Activated T-cell treated with anti-CD3 and anti-CD28 coated beads for 24 hours (primary cell): ENCODE results near the gene REX1BD.
A peak's percentile ranks its signal among the peaks of the same experiment; 100 is the strongest.
"Not testable (repeated sequence)": the region's sequence is repeated elsewhere in the genome, so short reads cannot be mapped to it uniquely, and the experiment has no call there.

Source experiments
- DNase-seq: peaks from one replicate; pipeline ENCODE4 v3.0.0-alpha.2; 2020; ENCODE audit warnings: low read depth

The REX1BD gene

DNA sequence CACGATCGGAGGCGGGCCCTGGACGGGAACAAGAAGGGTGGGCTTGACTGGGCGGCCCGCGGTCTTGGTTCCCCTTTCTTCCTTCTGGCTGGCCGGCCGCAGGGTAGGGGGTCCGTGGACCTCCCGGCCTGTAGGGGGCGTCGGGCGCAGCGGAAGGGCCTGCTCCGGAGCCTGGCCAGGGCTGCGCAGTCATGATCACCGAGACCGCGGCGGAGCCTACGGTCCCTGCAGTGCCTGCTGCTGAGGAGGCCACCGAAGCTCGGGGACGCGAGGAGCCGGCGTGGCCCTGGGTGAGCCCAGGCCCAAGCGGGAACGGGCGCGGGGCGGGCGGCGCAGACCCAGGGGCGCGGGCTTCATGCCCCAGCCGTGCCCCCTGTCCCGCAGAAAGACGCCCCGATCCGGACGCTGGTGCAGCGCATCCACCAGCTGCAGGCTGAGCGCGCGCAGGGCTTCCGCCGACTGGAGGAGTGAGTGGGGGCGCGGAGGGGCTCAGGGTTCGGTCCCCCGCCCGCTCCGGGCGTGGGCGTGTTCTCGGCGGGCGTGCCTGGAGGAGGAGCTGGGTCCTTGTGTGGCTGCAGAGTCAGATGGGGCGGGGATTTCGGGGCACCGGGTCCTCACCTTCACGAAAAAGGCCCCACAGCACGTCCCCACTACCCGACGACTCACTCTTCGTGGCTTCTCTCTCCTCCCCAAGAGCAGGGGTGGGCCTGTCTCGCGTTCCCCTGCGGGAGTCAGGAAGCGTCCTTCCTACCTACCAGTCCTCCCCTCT lies at the start of gene REX1BD:
Gene REX1BD, plus strand, starts transcription at position 188 of the 769 bp plus-strand sequence. Its CDS starts 4 bp downstream, at position 192.
- peak; percentile 85 for DNase-seq

DNA sequence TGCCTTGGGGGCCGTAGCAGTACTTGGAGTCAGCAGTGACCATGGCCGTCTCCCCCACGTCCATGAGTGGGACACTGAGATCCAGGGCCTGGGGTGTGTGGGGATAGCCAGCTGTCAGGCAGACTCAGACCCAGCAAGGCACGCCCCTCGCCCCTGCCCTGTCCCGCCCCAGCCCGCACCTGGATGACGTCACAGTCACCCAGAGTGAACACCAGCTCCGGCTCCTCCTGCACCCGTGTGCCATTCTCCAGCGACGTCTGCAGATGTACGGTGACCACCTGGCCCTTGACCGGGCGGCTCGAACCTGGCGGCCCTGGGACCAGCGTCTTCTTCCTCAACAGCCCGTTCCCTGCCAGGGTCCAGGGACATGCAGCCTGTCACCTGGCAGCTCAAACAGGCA lies 49.2 kb upstream of the REX1BD start:
- no peak for DNase-seq

DNA sequence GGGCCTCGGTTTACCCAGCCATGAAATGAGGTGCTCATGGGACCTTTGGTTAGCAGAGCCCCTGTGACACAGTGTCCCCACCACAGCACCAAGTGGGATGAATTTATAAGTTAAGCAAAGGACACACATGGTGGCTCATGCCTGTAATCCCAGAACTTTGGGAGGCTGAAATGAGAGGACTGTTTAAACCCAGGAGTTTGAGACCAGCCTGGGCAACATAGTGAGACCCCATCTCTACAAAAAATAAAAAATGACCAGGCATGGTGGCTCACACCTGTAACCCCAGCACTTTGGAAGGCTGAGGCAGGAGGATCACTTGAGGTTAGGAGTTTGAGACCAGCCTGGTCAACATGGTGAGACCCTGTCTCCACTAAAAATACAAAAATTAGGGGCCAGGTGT lies 48.4 kb upstream of the REX1BD start:
- not testable (repeated sequence) for DNase-seq

DNA sequence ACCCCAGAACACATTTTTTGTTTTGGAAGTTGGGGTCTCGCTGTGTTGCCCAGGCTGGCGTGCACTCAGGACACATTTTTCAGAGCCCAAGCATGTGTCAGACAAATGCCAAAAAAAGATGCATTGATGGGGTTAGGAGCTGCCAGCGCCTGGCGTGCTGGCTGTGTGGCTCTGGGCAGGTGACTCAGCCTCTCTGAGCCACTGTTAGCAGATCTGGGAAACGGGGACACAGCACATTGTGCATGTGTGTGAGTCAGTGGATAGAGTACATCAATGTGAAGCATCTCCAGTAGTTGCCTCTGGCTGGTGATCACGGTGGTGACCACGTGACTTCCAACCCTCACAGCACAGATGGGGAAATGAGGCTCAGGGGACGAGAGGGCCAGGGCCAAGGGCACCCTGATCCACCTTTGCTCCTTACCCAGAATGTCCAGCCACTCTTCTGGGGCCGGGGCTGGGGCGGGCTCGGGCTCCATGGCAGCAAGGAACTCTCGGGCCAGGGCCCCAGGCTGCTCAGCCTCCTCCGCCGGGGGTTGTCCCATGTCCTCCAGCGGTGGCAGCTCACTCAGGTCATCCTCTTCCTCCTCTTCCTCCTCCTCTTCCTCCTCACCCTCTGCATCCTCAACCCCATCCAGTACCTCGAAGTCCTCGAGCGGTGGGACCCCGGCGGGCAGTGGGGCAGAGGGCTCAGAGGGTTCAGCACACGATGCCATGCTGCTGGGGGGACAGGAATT lies 47.2 kb upstream of the REX1BD start:
- no peak for DNase-seq

DNA sequence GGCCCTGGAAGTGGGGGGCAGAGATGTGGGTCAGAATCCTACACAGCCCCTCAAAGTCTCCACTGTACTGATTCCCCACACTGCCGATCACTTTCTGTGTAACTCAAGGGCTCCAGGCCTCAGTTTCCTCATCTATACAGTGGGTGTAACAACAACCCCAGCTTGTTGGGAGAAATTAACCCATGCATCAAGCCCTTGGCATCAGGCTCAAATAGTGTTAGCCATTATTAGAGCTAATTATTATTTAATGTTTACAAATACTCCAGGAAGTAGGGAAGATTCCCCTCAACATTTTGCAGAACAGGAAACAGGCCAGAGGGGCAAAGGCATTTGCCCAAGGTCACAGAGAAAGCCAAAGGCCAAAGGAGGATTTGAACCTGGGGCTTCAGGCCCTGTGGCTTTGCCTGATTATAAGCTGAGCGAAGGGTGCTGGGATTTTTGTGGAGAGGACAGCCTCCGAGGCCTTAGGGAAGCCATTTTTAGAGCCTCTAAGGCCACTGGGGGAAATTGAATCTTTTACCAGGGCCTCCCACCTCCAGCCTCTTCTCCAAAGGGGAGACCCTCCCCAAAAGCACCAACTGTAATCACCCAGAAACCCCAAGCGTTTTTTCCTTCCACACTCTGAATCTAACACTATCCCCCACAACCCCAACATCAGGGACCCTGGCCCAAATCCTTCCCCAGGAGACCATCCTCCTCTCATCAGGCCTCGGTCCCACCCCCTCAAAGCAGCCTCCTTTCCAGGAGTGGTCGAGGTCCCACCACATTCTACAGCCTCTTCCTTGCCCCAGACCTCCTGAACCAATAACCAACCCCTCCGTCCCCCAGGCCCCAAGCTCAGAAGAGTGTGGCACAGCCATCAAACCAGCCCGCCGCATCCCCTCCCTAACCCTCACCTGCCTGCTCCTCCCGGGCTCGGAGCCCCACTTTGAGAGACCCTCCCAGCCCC lies 46.3 kb upstream of the REX1BD start:
- DNase-seq = no peak

DNA sequence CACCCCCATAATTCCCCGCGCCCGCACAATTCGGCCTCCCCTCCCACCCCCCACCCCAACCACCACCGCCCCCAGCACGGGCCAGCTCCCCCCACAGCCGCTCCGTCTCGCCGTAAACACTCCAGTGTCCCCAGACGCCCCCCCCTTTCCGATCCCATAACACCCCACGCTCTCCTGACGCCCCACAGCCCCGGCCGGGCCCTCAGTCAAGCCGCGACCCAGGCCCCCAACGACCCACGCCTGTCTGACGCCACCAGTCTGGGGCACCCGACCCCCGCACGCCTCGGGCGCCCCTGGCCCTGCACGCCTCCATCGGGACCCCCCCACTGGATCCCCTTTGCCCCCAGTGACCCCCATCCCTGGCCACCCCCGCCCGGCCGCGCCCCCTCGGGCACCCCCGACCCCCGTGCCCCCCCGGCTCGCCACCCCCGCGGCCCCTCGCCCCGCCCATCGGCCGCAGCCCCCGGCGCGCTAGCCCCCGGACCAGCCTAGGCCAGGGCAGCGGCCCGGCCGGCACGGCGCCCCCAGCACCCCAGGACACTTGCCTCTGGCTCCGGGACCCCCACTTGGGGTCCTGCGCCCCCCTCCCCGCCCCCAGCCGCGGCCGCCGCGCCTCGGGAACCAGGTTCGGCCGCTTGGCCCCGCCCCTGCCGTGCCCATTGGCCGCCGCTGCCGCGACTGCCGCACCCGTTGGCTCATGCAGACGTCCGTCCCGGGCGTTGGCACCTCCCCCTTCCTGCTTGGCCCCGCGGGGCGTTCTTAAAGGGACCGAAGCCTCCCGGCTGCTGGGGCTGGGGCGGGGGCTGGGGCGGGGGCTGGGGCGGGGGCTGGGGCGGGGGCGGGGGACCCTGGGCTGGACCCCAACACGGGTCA lies 45.4 kb upstream of the REX1BD start, which contains the start of gene FKBP8:
Gene FKBP8, minus strand, starts transcription at position 633 of the 873 bp plus-strand sequence. CDS start 1,603 bp downstream, outside the sequence.
- peak; percentile 92 for DNase-seq

DNA sequence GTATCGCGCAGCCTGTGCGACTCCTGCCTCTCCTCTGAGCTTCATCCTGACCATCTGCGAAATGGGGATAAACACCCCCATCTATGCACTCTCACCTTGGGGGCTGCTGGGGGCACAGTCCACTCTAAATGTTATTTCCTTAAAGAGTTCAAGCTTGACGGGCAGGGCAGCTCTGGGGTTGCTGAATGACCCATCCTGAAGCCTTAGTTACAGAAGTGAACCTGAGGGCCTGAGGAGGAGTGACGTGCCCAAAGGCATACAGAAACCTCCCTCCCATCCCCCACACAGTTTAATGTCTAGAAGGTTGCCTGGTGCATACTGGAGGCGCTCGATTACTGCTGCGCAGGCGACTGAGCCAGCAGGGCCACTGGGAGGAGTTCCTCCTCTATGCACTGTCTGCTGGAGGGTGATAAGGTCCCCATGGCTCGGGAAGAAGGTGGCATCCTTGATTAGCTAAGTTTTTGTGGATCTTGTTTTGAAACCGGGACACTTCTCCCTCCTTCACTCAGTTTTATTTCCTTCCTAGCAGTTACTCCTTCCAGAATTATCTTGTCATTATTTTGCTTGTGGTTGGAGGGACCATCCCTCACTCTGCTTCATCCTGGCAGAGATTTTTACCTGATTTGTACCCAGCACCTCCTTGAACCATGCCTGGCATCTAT lies 44.7 kb upstream of the REX1BD start:
- DNase-seq = peak; percentile 71

DNA sequence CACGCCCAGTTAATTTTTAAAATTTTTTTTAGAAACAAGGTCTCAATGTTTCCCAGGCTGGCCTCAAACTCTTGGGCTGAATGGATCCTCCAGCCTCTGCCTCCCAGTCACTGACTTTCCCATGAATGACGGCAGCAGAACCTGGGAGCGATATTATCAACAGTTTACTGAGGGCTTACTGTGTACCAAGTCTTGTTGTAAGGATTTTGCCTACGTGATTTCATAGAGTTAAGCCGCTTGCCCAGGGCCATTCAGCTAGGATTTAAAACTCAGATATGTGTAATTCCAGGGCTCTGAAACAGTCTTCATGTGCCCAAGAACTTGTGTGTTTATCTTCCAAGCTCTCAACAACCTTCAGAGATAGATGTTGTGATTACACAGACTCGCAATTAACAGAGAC lies 37.0 kb upstream of the REX1BD start:
- DNase-seq = no peak

DNA sequence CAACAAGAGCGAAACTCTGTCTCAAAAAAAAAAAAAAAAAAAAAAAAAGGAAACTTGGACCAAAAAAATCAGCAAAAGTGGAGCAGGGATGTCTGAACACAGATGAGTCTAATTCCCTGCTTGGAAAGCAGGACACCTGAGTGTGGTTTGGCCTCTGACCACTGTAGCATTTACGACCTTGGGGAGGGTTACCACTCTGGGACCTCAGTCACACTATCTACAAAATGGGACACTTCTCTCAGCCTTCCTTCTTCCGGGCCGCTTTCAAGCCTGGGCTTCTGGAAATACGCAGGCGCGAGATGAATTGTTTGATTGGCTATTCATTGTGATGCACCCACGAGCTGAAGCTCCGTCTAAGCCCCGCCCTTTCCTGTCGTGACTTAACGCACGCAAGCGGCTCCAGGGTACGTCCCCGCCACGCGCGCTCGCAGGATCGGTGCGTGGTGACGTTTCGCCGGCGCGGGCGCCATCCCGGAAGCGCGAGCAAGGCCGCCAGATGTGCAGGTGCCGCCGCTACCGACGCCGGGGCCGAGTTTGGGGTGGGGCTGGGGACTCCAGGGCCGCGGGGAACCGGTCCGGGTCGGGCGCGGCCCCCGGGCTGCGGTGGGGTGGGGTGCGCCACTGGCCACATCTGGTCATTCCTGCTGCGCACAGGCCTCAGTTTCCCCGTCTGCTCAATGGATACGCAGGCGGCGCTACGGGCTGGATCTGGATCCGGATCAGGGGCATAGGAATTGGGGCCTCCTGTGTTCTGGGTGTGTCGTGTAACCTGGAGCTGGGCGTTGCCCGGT lies 31.0 kb upstream of the REX1BD start, which contains the start of gene KXD1:
Gene KXD1, plus strand, starts transcription at position 460 of the 791 bp plus-strand sequence. CDS start 4,187 bp downstream, outside the sequence.
- DNase-seq = peak; percentile 96

DNA sequence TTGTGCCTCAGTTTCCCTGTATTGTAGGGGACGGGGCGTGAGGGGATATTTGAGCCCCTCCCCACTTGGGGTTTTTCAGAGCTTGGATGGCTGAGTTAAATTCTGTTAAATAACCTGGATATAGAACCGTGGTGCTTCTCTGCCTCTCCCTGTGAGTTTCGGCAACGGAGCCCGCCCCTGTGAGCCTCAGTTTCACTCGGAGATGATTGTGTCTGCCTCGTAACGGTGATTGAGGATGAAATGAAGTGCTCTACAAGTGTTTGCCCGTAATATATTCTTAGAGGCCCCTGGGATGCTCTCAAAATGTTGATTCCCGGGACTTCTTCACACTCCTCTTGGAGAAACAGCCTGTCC lies 30.4 kb upstream of the REX1BD start:
- no peak for DNase-seq

DNA sequence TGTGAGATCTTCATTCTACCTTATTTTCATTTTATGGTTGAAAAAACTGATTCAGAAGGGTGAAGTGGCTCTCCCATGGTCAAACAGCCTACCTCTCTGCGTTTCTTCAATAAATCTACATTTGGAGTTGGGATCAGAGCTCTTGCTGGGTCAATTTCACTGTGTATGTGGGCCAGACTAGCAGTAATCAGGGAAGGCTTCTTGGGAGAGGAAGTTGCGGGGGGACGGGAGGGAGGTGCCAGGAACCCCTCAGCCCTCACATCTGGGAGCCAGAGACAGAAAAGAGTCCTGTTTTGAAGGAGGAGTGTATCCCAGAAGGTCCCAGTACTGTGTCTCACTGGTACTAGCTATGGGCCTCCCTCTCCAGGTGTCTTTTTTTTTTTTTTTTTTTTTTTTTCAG lies 30.0 kb upstream of the REX1BD start:
- no peak for DNase-seq

DNA sequence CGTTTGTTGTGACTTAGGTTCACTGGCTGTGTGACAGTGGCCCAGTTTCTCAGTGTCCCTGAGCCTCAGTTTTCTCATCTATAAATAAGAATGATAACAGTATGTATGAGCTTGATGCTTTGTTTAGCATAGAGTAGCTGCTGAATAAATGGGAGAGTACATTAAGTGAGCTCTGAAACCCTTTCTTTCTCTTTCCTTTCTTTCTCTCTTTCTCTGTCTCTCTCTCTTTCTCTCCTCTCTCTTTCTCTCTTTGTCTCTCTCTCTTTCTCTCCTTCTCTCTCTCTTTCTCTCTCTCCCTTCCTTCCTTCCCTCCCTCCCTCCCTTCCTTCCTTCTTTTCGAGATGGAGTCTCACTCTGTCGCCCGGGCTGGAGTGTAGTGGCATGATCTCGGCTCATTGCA lies 28.9 kb upstream of the REX1BD start:
- no peak for DNase-seq

DNA sequence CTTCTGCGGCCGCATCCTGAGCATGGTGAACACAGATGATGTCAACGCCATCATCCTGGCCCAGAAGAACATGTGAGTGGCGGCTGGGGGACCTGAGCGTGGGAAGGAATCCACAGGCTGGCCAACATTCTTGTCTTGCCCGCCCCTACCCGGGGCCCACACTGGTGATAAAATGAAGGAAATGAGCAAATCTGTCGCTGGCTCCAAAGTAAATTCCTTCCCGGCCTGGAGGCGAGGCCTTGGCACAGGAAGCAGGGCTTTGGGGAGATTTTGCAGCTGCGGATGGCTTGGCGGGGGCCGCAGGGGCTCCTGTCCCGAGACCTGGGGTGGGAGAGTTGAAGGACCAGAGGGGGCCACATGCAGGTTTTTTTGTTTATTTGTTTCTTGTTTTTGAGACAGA lies 26.5 kb upstream of the REX1BD start:
- no peak for DNase-seq

DNA sequence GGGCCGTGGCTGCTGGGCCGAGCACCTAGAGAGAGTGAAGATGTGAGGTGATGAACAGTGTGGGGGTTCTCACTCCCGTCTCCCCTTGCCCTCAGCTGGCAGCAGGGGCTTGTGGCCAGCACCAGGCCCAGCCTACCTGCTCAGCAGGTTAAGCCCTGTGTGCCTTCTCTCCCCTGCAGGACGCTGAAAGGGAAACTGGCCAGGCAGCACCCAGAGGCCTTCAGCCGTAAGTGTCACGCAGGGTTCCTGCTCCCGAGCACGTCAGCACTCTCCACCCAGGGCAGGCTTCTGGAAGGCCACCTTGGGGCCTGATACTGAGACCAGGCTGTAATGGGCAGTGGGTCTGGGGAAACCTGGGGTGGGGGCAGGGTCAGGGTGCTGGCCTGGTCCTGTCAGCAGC lies 21.6 kb upstream of the REX1BD start:
- DNase-seq = no peak

DNA sequence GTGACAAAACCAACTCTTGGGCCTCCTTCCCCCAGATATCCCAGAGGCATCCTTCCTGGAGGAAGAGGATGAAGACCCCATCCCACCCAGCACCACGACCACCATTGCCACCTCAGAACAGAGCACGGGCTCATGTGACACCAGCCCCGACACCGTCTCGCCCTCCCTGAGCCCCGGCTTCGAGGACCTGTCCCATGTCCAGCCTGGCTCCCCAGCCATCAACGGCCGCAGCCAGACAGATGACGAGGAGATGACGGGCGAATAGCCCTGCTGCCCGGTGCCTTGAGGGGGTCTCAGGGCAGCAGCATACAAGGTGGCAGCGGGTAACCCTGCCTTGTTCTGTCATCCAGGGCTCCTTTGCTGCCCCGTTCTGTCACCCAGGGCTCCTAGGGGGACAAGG lies 20.2 kb upstream of the REX1BD start:
- no peak for DNase-seq

DNA sequence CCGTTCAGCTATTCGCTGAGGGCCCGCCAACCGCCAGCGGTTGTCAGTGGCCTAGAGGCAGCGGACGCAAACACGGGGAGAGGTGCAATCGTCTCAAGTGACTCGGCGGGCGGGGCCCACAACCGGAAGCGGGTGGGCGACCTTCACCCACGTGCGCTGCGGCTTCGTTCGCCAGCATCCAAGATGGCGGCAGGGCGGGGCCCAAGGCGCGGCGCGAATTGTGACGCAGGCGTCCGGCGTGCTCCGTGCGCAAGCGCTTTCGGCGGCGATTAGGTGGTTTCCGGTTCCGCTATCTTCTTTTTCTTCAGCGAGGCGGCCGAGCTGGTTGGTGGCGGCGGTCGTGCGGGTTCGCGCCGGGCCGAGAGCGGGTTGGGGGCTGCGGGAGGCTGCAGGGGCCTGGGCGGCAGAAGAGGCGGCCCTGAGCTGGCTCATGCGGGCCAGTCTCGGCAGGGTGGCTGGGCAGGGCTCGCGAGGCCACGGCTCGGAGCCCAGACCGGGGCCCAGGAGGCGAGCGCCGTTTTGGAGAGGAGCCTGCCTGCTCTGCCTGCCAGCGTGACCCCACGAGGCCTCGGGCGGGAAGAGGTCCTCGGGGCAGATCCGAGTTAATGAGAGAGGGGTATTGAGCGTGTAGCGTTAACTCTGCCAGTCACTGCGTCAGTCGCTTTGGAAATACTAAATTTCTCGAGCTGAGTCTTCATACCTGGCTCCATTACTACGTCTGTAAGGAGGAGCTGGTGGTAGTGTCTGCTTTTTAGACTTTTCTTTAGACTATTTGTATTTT lies 16.8 kb upstream of the REX1BD start, which contains the start of gene UBA52:
Gene UBA52, plus strand, starts transcription at position 294 of the 781 bp plus-strand sequence. CDS start 1,444 bp downstream, outside the sequence.
- DNase-seq = peak; percentile 99

DNA sequence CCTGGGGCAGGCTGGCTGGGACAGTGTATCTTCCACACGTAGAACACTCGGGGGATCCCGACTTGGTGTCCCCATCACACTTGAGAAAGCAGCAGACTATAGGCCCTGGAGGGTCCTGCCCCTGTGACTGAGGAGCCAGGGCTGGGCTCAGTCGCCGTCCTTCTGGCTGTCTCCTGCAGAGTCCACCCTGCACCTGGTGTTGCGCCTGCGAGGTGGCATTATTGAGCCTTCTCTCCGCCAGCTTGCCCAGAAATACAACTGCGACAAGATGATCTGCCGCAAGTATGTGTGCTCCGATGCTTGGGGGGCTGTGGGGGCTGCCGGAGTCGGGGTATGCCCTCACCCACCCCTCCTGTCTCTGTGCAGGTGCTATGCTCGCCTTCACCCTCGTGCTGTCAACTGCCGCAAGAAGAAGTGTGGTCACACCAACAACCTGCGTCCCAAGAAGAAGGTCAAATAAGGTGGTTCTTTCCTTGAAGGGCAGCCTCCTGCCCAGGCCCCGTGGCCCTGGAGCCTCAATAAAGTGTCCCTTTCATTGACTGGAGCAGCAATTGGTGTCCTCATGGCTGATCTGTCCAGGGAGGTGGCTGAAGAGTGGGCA lies 13.8 kb upstream of the REX1BD start:
- no peak for DNase-seq

DNA sequence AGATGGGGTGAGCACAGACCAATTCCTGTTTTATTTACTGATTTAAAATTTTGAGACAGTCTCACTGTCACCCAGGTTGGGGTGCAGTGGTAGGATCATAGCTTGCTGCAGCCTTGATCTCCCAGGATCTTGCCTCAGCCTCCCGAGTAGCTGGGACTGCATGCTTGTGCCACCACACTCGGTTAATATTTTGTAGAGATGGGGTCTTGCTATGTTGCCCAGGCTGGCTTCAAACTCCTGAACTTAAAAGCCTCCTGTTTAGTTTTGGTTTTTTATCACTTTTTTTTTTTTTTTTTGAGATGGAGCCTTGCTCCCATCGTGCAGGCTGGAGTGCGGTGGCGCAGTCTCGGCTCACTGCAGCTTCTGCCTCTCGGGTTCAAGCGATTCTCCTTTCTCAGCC lies 12.2 kb upstream of the REX1BD start:
- DNase-seq = no peak
